GM18511 (cell line): ENCODE measurements around the gene RRBP1.

Experiments used
- ATAC-seq: cut with Tn5 transposase; IDR thresholded peaks from one replicate; pipeline ENCODE4 v1.9.1; 2021; ENCODE audit warnings: mild to moderate bottlenecking, moderate library complexity; ENCODE audit not compliant: unreplicated experiment

Gene RRBP1

GRCh38 chr20:17587148-17587547 lies 94.9 kb downstream of the RRBP1 start:
- no peak for ATAC-seq

- ATAC-seq: no peak
Observed at GRCh38 chr20:17586250-17586649, 95.8 kb downstream of the RRBP1 start.

GRCh38 chr20:17584689-17585088 lies 97.4 kb downstream of the RRBP1 start:
- no peak for ATAC-seq

GRCh38 chr20:17583126-17583525 lies 98.9 kb downstream of the RRBP1 start:
- ATAC-seq: no peak

GRCh38 chr20:17580895-17581294 lies 101.1 kb downstream of the RRBP1 start:
- ATAC-seq: no peak

GRCh38 chr20:17579369-17580039 lies 102.5 kb downstream of the RRBP1 start:
- ATAC-seq: no peak

- ATAC-seq: no peak
Observed at GRCh38 chr20:17576215-17576614, 105.8 kb downstream of the RRBP1 start.

- ATAC-seq: no peak
Observed at GRCh38 chr20:17573463-17573862, 108.6 kb downstream of the RRBP1 start.

GRCh38 chr20:17572034-17572638 lies 109.9 kb downstream of the RRBP1 start:
- no peak for ATAC-seq

- ATAC-seq: peak; percentile 39
Observed at GRCh38 chr20:17571153-17571527, 110.9 kb downstream of the RRBP1 start.

GRCh38 chr20:17570347-17571152 lies 111.5 kb downstream of the RRBP1 start:
- ATAC-seq: peak; percentile 40

GRCh38 chr20:17569616-17570346 lies 112.3 kb downstream of the RRBP1 start, which contains the start of gene DSTN:
Gene DSTN, plus strand, starts transcription at chr20:17570075. Its CDS starts 134 bp downstream, at chr20:17570209.
- ATAC-seq: peak; percentile 91

- ATAC-seq: no peak
Observed at GRCh38 chr20:17568972-17569521, 113.0 kb downstream of the RRBP1 start.

GRCh38 chr20:17568045-17568788 lies 113.8 kb downstream of the RRBP1 start:
- ATAC-seq: no peak

- no peak for ATAC-seq
Observed at GRCh38 chr20:17566345-17566744, 115.7 kb downstream of the RRBP1 start.

GRCh38 chr20:17565169-17565845 lies 116.7 kb downstream of the RRBP1 start:
- ATAC-seq: no peak
